K562 treated with DMSO at 1 percent for 4 hours (cell line): Measurements from ENCODE around the gene ACOT8. TPM values are rescaled to one million over a fixed set of nuclear protein-coding genes. Genes with fewer than 3 reads are reported as not detected.

Source experiments
- total RNA-seq: library from RNA; unstranded; fragments of 300-600 nt; gene quantifications from 2 replicates; pipeline ENCODE4 v1.2.3, GENCODE V29; 2022; ENCODE audit not compliant: insufficient read depth

Gene ACOT8
- total RNA-seq, result 50.2 and 57.2 TPM in 2 replicates

DNA sequence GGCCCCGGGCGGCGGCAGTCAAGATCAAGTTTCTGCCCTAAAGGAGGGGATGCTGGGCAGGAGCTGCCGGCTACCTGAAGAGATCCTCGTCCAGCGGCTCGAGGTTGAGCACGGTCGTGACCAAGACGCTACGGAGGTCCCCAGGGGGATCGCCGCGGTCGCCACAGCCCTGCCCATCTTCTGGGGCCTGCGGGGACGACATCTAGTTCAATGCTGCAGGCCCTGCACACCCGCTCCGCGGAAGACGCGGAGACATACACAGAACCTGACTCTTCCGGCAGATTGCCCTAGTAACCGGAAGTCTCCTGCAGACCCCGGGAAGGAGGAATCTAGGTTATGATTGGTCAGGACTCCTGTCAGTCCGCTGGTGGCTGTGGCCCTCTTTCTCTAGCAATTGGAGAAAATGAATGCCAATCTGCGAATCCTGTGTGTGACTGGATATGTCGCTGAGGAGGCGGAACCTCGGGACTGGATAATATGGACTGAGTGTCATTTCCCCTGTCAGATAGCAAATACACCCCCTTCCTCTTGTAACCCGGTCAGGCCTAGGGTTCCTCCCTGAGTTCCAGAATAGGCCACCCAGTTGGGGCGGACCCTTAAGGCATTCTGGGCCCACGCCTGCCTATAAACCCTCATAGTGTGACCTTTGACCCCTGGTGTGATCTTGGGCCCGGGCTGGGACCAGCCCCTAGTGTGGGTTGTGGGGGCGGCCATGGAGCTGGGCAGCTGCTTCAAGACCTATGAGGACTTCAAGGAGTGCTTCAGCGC lies at the start of gene ACOT8, which contains the start of gene ZSWIM3:
Gene ACOT8 (minus strand): TSS at position 279 of the 768 bp plus-strand sequence. CDS start 77 bp downstream, at position 202.
Gene ZSWIM3 (plus strand): TSS at position 501 of the 768 bp plus-strand sequence. CDS start 212 bp downstream, at position 713.

DNA sequence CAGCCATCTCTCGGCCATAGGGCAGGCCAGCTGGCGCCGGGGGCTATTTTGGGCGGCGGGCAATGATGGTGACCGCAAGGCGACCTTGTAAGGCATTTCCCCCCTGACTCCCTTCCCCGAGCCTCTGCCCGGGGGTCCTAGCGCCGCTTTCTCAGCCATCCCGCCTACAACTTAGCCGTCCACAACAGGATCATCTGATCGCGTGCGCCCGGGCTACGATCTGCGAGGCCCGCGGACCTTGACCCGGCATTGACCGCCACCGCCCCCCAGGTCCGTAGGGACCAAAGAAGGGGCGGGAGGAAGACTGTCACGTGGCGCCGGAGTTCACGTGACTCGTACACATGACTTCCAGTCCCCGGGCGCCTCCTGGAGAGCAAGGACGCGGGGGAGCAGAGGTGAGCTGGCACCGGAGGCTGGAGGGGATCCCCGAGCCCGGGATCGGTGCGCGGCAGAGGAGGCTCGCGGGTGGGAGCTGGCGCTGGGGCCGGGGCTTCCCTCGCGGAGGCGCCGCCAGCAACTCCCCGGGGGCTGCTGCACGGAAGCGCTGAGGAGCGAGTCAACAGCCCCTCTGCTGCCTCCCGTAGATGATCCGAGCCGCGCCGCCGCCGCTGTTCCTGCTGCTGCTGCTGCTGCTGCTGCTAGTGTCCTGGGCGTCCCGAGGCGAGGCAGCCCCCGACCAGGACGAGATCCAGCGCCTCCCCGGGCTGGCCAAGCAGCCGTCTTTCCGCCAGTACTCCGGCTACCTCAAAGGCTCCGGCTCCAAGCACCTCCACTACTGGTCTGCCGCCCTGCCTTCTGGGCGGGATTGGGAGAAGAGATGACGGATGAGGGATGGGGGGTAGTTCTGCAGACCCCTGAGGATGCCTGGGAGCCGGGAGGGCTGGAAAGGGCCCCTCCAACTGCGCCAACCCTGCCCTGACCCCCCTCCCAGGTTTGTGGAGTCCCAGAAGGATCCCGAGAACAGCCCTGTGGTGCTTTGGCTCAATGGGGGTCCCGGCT lies 34.1 kb upstream of the ACOT8 start, which contains the start of the genes CTSA and NEURL2:
Gene CTSA (plus strand): TSS at position 351 of the 999 bp plus-strand sequence. CDS start 234 bp downstream, at position 585.
Gene NEURL2 (minus strand): TSS at position 224 of the 999 bp plus-strand sequence. CDS start 217 bp downstream, at position 7.

GRCh38 chr20:45887346-45887715 lies 30.1 kb upstream of the ACOT8 start, which contains the start of gene SPATA25:
Gene SPATA25 (minus strand): TSS chr20:45887622. CDS start chr20:45887590, 32 bp downstream.

DNA sequence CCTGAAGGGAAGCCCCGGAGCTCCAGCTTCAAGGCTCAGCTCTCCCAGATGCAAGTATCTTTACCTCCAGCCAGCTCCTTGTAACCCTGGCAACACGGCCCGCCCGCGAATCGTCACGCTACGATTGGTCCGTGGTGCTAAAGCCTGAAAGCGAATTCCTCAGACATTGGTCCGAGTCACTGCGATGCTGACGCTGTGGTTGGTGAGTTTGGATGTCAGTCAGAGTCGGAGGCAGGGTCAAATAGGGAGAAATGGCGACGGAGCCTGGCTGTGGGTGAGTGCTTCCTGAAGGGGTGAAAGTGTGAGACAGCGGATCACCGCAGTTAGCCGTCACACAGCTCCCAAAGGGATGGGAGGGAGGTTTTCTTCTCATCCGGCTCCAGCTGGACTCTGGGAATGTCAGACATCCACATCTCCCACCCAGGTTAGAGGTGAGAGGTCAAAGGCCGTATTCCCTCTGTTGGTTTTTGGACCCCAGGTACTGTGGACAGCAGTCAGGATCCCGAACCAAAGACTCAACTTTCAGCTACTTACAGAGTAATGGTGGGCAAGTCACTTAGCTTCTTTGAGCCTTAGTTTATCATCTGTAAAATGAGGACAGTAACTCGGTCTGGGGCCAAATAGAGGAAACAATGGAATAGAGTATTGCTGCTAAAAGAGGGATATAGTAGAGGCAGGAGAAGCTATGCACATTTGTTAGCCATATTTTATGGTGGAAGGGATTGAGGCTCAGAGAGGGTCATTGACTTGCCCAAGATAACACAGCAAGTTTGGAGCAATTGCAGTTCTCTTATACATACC lies 24.0 kb upstream of the ACOT8 start, which contains the start of gene ZSWIM1:
Gene ZSWIM1 (plus strand): TSS at position 240 of the 801 bp plus-strand sequence. CDS start 1,366 bp downstream, outside the sequence.

DNA sequence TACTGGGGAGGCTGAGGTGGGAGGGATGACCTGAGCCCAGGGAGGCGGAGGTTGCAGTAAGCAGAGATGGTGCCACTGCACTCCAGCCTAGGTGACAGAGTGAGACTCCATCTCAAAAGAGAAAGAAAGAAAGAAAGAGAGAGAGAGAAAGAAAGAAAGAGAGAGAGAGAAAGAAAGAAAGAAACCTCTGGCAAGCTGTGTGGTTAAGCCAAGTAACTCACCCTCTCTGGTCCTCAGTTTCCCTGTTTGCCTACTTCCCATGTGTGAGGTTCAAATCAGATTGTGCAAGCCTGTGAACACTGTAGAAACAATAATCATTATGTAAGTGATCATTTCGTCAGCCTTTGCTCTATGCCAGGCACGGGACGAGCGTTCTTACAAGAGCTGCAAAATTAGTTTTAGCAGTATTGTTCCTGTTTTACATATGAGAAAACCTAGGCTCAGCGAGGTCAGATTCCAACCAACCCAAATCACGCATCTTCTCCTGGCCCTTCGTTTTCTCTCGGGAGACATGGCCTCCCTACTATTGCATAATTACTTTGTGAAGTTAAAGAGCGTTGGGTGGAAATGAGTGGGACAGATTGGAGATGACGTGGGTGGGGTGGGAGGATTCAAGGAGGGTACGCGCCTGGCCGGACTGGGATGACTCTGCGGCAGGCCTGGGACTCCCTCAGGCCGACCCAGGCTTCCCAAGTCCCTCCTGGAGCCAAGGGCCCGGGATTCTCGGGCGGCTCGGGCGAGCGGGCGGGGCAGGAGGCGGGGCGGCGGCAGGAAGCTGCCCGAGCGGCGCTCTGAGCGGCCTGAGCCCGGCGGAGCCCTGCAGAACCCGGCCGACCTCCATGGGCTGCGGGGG lies 23.9 kb downstream of the ACOT8 start, which contains the start of gene SNX21:
Gene SNX21 (plus strand): TSS at position 770 of the 853 bp plus-strand sequence. CDS start 121 bp downstream, outside the sequence.

DNA sequence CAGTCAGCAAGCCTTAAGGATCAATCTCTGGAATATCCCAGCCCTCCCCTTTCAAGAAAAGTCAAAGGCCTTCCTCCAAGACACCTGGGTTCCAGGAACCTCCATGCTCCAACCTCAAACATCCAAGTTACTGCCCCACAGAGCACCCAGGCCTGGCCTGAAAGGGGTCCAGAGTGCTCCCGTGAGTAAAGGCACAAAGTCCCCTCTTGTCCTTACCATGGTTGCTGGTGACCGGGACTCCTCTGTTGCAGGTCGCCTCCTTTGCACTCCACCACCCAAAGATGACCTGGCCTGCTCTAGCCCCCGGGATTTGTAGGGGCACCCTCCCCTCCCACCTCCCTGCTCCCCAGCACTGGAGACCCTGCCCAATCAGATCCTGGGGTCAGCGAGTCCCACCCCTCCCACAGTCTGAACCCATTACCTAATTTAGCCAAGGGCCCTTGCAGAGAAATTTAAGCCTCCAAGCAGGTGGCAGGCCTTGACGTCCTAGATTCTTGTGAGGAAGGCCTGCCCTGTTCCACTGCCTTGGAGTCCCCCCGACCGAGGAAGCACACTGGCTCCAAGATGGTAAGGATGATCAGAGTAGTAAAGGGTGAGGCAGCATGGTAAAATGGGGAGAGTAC lies 30.1 kb downstream of the ACOT8 start, which contains the start of gene TNNC2:
Gene TNNC2 (minus strand): TSS at position 283 of the 623 bp plus-strand sequence. CDS start 64 bp downstream, at position 219.

GRCh38 chr20:45812157-45813005 lies 44.8 kb downstream of the ACOT8 start, which contains the start of gene UBE2C:
Gene UBE2C (plus strand): TSS chr20:45812644. CDS start chr20:45812696, 52 bp downstream.

Other genes with a start within 250 kb of the ACOT8 start
- gene WFDC10A, start 227.7 kb downstream of the ACOT8 start, total RNA-seq, result not detected in 2 replicates
- not detected in 2 replicates for gene WFDC9, start 226.1 kb downstream of the ACOT8 start, total RNA-seq
- gene WFDC11, start 187.2 kb downstream of the ACOT8 start, total RNA-seq, result not detected in 2 replicates
- gene WFDC13, start 155.4 kb downstream of the ACOT8 start, total RNA-seq, result not detected in 2 replicates
- gene WFDC10B, start 152.4 kb downstream of the ACOT8 start, total RNA-seq, result not detected in 2 replicates
- not detected in 2 replicates for gene SPINT4, start 135.0 kb downstream of the ACOT8 start, total RNA-seq
- gene WFDC3, start 65.5 kb downstream of the ACOT8 start, total RNA-seq, result not detected in 2 replicates
- gene DNTTIP1, start 65.4 kb downstream of the ACOT8 start, total RNA-seq, result 30.5 and 47.2 TPM in 2 replicates
- 3.3 and 5.4 TPM in 2 replicates for gene UBE2C, start 44.7 kb downstream of the ACOT8 start, total RNA-seq
- not detected in 2 replicates for gene TNNC2, start 30.1 kb downstream of the ACOT8 start, total RNA-seq
- gene SNX21, start 23.6 kb downstream of the ACOT8 start, total RNA-seq, result 0.53 and 2.0 TPM in 2 replicates
- 9.4 and 9.8 TPM in 2 replicates for gene ZSWIM3, start 222 bp upstream of the ACOT8 start, total RNA-seq
- 14.2 and 15.1 TPM in 2 replicates for gene ZSWIM1, start 23.8 kb upstream of the ACOT8 start, total RNA-seq
- not detected in 2 replicates for gene SPATA25, start 30.2 kb upstream of the ACOT8 start, total RNA-seq
- gene NEURL2, start 33.8 kb upstream of the ACOT8 start, total RNA-seq, result 2.0 and 5.7 TPM in 2 replicates
- 69.3 and 82.0 TPM in 2 replicates for gene CTSA, start 33.9 kb upstream of the ACOT8 start, total RNA-seq
- 27.6 and 40.1 TPM in 2 replicates for gene PLTP, start 54.8 kb upstream of the ACOT8 start, total RNA-seq
- gene PCIF1, start 77.3 kb upstream of the ACOT8 start, total RNA-seq, result 21.4 and 22.9 TPM in 2 replicates
- gene ZNF335, start 114.8 kb upstream of the ACOT8 start, total RNA-seq, result 10.8 and 14.9 TPM in 2 replicates
- 0.52 TPM in 1 of 2 replicates, not detected in the other for gene MMP9, start 151.5 kb upstream of the ACOT8 start, total RNA-seq
- gene SLC12A5, start 171.8 kb upstream of the ACOT8 start, total RNA-seq, result 11.8 and 15.5 TPM in 2 replicates
- gene NCOA5, start 232.6 kb upstream of the ACOT8 start, total RNA-seq, result 22.7 and 32.1 TPM in 2 replicates